AG08395 (cell line): ENCODE data around the gene SLX1A.
A peak's percentile ranks its signal among the peaks of the same experiment; 100 is the strongest.
"Not testable (repeated sequence)": the region's sequence is repeated elsewhere in the genome, so short reads cannot be mapped to it uniquely, and the experiment has no call there.

Experiments
- DNase-seq: peaks from one replicate; pipeline ENCODE4 v3.0.0; 2012; ENCODE audit warnings: mixed read lengths, low spot score

The SLX1A gene

DNA sequence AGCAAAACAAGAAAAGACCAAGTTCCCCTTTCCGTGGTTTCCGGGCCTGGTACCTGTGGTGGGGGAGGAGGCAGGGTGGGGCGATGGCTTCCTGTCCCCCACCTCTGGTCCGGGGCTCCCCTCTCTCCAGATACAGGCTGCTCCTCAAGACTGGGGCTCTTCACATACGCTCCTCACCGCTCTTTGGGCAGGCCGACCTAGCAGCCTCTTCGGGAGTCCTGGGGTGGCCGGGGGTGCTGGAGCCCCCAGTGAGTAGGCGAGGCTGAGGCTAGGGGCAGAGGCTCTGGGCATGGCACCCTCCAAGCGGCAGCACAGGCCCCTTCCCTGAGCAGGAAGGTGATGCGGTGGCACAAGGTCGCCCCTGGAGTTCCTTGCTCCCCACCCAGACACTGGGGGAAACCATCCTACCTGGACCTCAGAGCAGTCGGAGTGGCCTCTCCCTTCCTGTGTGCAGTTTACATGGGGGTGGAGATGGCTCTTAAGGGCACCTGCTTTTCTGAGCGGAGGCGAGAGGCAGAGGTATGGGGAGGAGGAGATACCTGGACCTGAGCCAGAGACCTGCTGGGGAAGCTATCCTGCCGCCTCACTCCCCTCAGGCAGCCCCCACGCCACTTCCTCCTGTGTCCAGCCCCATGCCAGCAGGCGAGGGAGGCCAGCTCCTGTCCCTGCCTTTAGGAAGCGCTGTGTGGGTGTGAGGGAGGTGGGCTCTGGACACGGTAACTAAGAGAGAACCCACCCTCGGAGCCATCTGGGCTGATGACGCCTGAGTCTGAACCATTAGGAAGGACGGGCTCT lies 9.4 kb upstream of the SLX1A start:
- no peak for DNase-seq

DNA sequence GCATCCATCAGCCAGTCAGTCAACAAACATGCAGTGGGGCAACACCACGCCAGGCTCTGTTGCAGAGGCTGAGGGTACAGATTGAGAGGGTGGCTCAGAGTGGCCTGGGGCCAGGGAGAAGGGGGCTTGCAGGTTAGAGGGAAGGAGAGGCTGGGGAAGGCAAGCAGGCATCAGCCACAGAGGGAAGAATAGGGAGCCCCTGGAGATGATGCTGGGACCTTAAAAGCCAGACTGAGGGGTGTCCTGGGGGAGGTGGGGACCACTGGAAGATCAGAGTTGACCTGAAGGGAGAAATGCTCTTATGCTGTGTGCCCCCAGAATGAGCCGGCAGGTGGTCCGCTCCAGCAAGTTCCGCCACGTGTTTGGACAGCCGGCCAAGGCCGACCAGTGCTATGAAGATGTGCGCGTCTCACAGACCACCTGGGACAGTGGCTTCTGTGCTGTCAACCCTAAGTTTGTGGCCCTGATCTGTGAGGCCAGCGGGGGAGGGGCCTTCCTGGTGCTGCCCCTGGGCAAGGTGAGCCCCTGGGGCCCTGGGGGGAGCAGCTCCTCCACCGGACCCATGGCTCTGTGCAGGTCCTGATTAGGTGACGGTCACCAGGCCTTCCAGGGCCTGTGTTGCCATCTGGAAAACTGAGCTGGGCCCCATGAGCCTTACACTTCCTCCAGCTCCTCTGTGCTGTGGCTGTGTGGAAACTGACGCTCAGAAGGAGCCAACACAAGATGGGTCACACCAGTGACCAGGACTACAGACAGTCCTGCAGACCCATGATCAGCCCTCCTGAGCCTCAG lies 8.6 kb upstream of the SLX1A start:
- DNase-seq: no peak

DNA sequence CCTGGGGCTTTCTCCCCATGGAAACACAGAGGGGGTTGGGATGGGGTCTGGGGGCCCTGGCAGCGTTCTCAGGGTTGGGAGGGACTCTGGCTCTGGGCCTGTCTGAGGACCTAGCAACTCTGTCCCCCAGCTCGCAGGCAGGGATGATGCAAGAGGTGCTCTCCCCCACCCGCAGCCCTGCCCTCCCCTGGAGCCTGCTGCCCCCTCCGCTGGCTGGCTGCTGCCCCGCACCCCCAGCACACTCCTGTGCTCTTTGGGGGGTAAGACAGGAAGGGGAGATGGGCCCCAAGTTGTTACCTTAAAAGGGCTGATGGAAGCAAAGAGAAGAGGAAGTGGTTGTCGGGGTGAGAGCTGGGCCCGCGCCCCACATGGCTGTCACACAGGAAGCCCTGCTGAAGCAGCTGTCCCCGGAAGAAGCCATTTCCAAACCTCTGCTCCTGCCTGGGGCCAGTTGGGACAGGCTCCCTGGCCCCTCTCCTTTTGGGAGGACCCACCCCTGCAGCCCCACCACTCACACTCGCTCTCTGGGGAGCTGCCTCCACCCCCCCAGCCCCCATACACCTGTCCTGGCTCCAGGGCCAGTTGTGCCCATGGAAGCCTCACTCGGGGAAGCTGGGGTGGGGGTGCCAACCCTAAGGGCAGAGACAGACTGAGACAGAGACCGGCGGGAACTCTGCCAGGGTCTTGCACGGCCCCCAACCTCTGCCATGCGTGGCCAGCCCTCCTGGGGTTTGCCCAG lies 7.8 kb upstream of the SLX1A start:
- no peak for DNase-seq

DNA sequence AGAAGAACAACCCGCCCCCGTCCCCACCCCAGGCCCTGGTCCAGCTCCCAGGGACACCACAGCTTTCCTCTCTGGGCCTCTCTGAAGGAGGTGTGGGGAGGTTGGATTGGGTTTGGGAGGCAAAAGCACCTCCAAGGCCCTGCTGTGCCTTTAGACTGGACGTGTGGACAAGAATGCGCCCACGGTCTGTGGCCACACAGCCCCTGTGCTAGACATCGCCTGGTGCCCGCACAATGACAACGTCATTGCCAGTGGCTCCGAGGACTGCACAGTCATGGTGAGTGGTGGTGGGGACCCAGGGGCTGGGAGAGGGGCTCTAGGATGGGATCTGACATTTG lies 7.3 kb upstream of the SLX1A start:
- DNase-seq: no peak

DNA sequence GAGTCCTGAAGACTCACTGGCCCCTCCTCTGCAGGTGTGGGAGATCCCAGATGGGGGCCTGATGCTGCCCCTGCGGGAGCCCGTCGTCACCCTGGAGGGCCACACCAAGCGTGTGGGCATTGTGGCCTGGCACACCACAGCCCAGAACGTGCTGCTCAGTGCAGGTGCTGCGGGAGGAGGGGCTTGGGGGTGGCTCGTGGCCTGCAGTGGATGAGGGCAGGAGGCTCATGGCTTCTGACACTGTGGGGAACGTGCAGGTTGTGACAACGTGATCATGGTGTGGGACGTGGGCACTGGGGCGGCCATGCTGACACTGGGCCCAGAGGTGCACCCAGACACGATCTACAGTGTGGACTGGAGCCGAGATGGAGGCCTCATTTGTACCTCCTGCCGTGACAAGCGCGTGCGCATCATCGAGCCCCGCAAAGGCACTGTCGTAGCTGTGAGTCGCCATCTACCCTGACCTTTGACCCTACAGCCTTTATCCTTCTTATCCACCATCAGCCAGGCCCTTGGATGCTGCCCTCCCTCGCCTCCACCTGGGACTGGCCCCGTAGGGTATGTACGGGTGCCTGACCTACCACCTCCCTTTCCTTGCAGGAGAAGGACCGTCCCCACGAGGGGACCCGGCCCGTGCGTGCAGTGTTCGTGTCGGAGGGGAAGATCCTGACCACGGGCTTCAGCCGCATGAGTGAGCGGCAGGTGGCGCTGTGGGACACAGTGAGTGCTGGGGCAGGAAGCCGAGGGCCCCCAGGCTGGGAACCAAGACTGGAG lies 6.7 kb upstream of the SLX1A start:
- peak; percentile 48 for DNase-seq

DNA sequence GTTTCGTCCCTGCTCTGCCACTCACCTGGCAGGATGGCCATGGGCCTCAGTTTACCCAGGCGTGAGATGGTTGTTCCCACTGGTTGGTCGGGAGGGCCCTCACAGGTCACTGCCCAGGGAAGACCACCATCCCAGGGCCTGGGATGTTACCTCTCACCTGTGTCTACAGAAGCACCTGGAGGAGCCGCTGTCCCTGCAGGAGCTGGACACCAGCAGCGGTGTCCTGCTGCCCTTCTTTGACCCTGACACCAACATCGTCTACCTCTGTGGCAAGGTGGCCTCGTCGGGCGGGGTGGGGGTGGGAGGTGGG lies 6.2 kb upstream of the SLX1A start:
- no peak for DNase-seq

DNA sequence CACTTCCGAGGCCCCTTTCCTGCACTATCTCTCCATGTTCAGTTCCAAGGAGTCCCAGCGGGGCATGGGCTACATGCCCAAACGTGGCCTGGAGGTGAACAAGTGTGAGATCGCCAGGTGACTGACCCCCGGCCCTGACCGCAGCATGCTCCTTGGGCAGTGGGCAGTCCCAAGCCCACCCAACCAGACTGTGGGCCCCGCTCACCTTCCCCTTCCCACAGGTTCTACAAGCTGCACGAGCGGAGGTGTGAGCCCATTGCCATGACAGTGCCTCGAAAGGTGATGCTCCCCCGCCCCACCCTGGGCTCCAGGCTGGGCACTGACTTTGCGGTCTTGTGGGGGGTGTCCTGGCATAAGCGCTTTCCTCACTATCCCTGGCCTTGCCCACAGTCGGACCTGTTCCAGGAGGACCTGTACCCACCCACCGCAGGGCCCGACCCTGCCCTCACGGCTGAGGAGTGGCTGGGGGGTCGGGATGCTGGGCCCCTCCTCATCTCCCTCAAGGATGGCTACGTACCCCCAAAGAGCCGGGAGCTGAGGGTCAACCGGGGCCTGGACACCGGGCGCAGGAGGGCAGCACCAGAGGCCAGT lies 5.6 kb upstream of the SLX1A start:
- no peak for DNase-seq

DNA sequence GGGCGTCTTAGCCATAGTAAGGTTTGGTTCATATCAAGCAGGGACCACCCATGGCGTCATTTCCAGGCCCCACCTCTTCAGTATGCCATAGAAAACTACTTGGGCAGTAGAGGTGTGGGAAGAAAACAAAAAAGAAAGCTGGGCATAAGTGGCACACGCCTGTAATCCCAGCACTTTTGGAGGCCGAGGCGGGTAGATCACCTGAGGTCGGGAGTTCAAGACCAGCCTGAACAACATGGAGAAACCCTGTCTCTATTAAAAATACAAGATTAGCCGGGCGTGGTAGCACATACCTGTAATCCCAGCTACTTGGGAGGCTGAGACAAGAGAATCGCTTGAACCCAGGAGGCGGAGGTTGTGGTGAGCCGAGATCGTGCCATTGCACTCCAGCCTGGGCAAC lies 2.5 kb upstream of the SLX1A start:
- DNase-seq: not testable (repeated sequence)

DNA sequence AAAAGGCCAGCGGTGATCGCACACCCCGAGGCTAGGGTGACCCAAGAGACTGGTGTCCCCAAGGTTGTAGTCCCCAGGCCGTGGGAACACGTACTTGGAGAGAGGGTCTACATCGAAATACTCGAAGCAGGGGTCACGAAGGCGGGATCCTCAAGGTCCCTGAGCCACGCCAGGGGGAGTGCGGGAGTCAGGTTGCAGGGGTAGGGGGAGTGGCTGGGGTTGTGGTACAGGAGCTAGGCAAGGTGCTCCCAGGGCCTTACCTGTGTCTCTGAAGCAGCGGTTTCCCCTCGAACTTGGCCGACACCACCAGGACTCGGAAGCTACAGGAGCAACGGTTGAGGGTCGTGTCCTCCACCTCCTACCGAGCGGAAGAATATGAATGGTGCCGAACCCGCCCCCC lies 577 bp upstream of the SLX1A start:
- DNase-seq: not testable (repeated sequence)

DNA sequence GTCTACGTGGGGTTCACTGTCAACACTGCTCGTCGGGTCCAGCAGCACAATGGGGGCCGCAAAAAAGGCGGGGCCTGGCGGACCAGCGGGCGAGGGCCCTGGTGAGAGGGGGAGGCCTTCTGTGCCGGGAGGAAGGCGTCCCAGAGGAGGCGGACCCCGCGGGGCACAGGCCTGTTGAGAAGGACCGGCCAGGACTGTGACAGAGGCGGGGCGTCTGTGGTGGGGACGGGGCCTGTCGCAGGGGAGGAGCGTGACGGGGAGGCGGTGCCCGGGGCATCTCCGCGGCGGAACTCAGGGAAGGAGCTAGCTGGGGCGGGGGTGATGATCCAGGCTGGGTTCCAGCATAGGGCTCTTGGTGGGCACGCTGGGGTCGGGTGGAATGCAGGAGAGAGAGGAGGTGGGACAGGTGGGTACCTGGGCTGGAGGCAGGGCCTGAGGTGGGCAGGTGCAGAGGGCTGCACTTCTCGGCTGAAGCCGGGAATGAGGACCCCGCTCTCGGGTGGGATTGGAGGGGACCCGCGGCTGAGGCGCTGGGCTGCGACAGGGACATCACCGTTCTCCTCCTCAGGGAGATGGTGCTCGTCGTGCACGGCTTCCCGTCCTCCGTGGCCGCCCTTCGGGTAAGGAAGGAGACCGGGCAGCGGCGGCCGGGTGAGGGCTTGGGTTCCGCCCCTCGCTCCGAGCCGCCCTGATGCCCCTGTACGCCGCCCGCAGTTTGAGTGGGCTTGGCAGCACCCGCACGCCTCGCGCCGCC lies 674 bp downstream of the SLX1A start:
- not testable (repeated sequence) for DNase-seq

DNA sequence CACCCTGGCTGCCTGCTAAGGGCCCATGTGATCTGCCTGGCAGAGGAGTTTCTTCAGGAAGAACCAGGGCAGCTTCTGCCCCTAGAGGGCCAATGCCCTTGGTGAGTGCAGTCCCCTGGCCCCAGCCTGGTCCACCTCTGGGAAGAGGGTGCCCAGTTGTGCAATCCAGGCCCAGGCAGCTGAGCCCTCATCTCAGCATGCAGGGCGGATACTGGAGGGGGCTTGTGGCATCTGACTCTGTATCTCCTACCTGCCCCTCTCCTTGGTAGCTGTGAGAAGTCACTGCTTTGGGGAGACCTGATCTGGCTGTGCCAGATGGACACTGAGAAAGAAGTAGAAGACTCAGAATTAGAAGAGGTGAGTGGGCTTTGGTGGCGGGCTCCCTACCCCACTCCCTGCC lies 3.3 kb downstream of the SLX1A start:
- DNase-seq: not testable (repeated sequence)

DNA sequence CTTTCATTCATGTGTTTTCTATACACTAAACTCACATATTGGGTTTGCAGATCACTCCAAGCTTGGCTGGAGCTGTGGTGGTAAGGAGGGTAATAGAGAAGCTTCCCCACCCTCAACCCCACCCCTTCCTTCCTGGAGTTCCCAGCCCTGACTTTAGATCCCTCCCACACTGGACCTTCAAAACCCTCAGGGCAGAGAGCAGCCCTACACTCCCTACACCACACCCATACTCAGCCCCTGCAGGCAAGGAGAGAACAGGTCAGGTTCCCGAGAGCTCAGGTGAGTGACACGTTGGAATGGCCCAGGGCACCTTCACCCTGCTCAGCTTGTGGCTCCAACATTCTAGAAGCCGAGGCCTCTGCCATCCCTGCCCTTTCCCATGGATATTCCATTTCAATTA lies 5.4 kb downstream of the SLX1A start, which contains the start of gene SULT1A3:
SULT1A3 (plus strand) TSS at position 207 of the 400 bp plus-strand sequence. CDS start 1,474 bp downstream, outside the sequence.
- not testable (repeated sequence) for DNase-seq

DNA sequence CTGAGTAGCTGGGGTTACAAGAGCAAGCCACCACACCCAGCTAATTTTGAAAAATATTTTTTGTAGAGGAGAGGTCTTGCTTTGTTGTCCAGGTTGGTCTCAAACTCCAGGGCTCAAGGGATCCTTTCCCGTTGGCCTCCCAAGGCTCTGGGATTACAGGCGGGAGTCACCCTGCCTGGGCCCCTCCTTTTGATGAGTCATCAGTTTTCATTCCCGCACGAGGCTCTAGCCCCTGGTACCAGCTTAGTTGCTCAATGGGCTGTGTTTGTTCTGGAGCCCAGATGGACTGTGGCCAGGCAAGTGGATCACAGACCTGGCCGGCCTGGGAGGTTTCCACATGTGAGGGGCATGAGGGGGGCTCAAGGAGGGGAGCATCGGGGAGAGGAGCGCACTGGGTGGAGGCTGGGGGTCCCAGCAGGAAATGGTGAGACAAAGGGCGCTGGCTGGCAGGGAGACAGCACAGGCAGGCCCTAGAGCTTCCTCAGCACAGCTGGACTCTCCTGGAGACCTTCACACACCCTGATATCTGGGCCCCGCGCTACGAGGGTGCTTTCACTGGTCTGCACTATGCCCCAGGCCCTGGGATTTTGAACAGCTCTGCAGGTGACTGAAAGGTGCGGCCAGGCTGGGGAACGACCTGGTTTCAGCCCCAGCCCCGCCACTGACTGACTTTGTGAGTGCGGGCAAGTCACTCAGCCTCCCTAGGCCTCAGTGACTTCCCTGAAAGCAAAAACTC lies 6.1 kb downstream of the SLX1A start:
- DNase-seq: not testable (repeated sequence)

DNA sequence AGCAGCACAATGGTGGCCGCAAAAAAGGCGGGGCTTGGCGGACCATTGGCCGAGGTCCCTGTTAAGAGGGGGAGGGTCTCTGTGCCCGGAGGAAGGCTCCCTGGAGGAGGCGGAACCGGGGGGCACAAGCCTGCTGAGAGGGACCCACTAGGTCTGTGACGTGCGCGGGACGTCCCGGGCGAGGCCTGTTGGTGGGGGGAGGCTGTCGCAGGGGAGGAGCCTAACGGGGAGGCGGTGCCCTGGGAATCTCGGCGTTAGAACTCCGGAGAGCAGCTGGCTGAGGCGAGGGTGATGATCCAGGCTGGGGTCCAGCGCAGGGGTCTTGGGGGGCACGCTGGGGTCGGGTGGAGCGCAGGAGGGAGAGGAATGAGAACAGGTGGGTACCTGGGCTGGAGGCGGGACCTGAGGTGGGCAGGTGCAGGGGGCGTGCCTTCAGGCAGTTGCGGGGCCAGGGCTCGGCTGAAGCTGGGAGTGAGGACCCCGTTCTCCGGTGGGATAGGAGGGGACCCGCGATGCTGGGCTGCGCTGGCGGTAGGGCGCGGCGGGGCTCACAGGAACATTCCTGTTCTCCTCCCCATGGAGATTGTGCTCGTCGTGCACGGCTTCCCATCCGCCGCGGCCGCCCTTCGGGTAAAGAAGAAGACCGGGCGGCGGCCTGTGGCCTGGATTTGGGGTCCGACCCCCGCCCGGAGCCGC lies 12.0 kb downstream of the SLX1A start:
- DNase-seq: not testable (repeated sequence)

DNA sequence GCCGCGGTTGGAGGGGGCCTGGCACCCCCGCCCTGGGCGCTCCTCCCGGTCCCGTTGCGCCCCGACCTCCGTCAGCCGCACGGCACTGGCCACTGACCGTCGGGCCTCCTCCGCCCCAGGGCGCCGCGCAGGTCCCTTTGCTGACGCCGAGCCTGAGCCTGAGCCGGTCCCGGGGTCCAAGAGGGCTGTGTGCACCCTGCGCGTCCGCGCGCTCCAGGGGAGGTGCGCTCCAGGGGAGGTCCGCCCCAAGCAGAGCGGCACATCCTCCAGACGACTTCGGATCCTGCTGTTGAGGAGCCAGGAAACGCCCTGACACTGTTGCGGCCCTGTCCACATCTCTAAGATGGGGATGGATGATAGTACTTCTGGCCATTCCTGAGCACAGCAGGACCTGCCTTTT lies 12.6 kb downstream of the SLX1A start:
- DNase-seq: not testable (repeated sequence)

DNA sequence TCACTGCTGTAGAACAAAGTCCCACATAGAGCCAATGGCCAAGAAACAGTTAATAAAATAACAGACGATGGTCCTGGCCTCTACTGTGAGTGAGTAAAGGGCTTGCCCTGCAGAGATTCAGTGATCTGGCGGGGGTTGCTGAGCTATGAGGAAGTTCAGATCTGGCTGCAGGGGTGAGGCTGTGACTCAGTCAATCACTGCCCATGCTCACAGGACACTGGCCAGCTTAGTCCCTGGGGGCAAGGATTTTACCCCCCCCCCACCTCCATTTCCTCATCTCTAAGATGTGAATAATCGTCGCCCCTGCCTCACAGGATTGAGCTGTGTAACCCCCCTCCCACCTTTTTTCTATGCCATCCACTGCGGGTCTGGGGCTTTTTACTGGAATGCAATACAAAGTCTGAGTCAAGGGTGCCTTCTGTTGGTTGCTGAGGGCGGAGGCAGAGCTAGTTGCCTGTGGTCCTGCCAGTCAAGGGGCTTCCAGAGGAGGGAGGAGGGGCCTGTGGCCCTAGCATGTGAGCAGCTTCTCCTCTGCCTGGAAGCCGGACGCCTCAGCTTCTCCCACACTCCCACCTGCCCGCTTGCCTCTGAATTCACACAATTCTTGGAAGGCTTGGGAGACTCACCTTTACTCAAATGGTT lies 13.5 kb downstream of the SLX1A start:
- not testable (repeated sequence) for DNase-seq

DNA sequence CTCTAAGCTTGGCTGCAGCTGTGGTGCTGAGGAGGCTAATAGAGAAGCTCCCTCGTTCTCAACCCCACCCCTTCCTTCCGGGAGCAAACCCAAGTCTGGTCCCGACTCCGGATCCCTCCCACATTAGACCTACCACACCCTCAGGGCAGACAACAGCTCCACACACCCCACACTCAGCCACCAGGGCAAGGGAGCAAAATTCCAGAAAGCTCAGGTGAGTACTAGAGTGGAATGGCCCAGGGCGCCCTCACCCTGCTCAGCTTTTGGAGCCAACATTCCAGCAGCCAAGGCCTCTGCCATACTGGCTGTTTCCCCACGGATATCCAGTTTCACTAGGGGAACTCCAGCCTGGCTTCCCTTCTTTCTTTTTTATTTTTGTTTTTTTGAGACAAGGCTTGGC lies 15.4 kb downstream of the SLX1A start:
- DNase-seq: not testable (repeated sequence)

DNA sequence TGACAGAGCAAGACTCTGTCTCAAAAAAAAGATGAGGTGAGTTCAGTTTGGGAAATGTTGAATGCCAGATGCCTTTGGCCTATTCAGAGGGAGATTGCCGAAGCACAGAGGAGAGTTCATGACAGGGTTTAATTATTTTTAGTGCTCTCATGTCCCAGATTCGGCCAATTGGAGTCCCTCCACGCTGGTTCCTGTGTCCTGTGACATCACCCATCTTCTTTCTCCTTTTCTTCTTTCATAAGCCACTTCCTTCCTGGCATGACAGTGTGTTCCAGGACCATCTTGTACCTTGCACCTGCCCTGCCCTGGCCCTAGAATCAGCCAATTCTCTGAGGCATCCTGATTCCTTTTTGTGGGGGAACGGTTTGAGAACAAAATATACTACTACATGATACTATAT lies 17.7 kb downstream of the SLX1A start:
- DNase-seq: not testable (repeated sequence)

DNA sequence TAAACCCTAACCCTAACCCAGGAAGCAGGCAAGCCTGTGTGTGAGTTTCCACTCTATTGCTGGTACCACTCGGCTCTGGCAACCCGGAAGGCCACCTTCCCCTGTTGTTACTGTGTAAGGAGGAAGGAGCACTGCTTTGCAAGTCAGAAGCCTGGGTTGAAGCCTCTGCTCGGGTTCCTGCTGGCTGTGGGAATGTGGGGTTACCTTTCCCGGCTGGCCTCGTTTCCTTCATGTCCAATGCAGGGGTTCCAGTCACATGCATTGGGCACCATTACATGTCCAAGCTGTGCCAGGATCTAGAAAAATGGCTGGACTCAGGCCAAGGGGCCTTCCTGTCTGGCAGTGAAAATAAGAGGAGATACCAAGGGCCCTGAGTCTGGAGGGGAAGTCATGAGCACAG lies 23.4 kb downstream of the SLX1A start:
- not testable (repeated sequence) for DNase-seq
